Neural progenitor cell (in vitro differentiated cells): Measurements from ENCODE around the gene ANKRD11. TPM values are rescaled to one million over a fixed set of nuclear protein-coding genes. Genes with fewer than 3 reads are reported as not detected.

ENCODE experiments used
- DNase-seq: peaks from one replicate; pipeline ENCODE4 v3.0.0-alpha.2; 2016; ENCODE audit warnings: low spot score
- H2AFZ ChIP-seq: fragments of 200-600 bp; sonication (generic); replicated peaks from 2 replicates; pipeline ENCODE4 v1.6.1; 2016; ENCODE audit warnings: antibody characterized with exemption
- H3F3A ChIP-seq: fragments of 200-600 bp; sonication (generic); 2 replicates; pipeline ENCODE4 v1.6.1; 2016; ENCODE audit warnings: antibody characterized with exemption, low read depth
- H3K27ac ChIP-seq: fragments of 200-600 bp; sonication (generic); 2 replicates; pipeline ENCODE4 v1.5.1; 2016; ENCODE audit warnings: mild to moderate bottlenecking
- H3K27me3 ChIP-seq: fragments of 200-600 bp; sonication (generic); 2 replicates; pipeline ENCODE4 v1.6.1; 2016; ENCODE audit warnings: mild to moderate bottlenecking, moderate library complexity
- H3K36me3 ChIP-seq: fragments of 200-600 bp; sonication (generic); 2 replicates; pipeline ENCODE4 v1.5.1; 2016
- H3K4me1 ChIP-seq: fragments of 200-600 bp; sonication (generic); 2 replicates; pipeline ENCODE4 v1.6.1; 2016; ENCODE audit warnings: mixed run types
- H3K4me2 ChIP-seq: fragments of 200-600 bp; sonication (generic); 2 replicates; pipeline ENCODE4 v1.6.1; 2016
- H3K4me3 ChIP-seq: fragments of 200-600 bp; sonication (generic); 2 replicates; pipeline ENCODE4 v1.5.1; 2016
- H3K79me2 ChIP-seq: fragments of 200-600 bp; sonication (generic); 2 replicates; pipeline ENCODE4 v1.6.1; 2016; ENCODE audit warnings: low read depth
- H3K9ac ChIP-seq: fragments of 200-600 bp; sonication (generic); 2 replicates; pipeline ENCODE4 v1.6.1; 2016
- H3K9me3 ChIP-seq: fragments of 200-600 bp; sonication (generic); 2 replicates; pipeline ENCODE4 v1.5.1; 2016; ENCODE audit warnings: low read depth
- H4K20me1 ChIP-seq: fragments of 200-600 bp; sonication (generic); 2 replicates; pipeline ENCODE4 v1.6.1; 2016; ENCODE audit warnings: low read depth
- H3K27ac Mint-ChIP-seq: 3 replicates; pipeline ENCODE4 v1.8.0; 2021; ENCODE audit warnings: mixed read lengths
- H3K27me3 Mint-ChIP-seq: 2 replicates; pipeline ENCODE4 v1.8.0; 2022; ENCODE audit warnings: low read depth, mild to moderate bottlenecking, inconsistent platforms, moderate library complexity, mixed read lengths; ENCODE audit not compliant: insufficient read depth
- H3K36me3 Mint-ChIP-seq: 3 replicates; pipeline ENCODE4 v1.8.0; 2021; ENCODE audit warnings: mixed read lengths
- H3K4me1 Mint-ChIP-seq: 3 replicates; pipeline ENCODE4 v1.8.0; 2021; ENCODE audit warnings: mixed read lengths
- H3K4me3 Mint-ChIP-seq: 3 replicates; pipeline ENCODE4 v1.8.0; 2021; ENCODE audit warnings: mild to moderate bottlenecking, moderate library complexity, mixed read lengths
- H3K9me3 Mint-ChIP-seq: 3 replicates; pipeline ENCODE4 v1.8.0; 2020; ENCODE audit warnings: mixed read lengths
- CTCF ChIP-seq: fragments of 200-600 bp; sonication (generic); IDR thresholded peaks from 2 replicates; pipeline ENCODE4 v1.5.1; 2017; ENCODE audit warnings: antibody characterized with exemption, mild to moderate bottlenecking
- EZH2 ChIP-seq: fragments of 200-600 bp; sonication (generic); IDR thresholded peaks from 2 replicates; pipeline ENCODE4 v1.6.1; 2017; ENCODE audit warnings: antibody characterized with exemption, mild to moderate bottlenecking, moderate library complexity
- EZH2phosphoT487 ChIP-seq: fragments of 200-600 bp; sonication (generic); IDR thresholded peaks from 2 replicates; pipeline ENCODE4 v1.6.1; 2017; ENCODE audit warnings: antibody characterized with exemption
- total RNA-seq: library from RNA; depleted of rRNA; stranded (reverse); fragments of >200 nt; gene quantifications from 2 replicates; pipeline ENCODE4 v1.2.3, GENCODE V29; 2015; ENCODE audit warnings: low replicate concordance

The ANKRD11 gene
- total RNA-seq, 1 donor from 2014 or later = 47.3 TPM

- Mint-ChIP-seq H3K4me3 (no peak overlapping the region), H3K27ac (no peak overlapping the region), H3K4me1 (peaks cover 2% of the 10 kb centered on the region), H3K9me3 (no peaks in the 10 kb centered on the region), H3K27me3 (peaks cover 9% of the 10 kb centered on the region), H3K36me3 (peaks cover 13% of the 10 kb centered on the region)
- Histone ChIP-seq H3K79me2 (no peaks in the 10 kb centered on the region), H3K4me2 (no peak overlapping the region), H3K4me3 (no peak overlapping the region), H3K36me3 (no peaks in the 10 kb centered on the region), H3K27me3 (no peaks in the 10 kb centered on the region), H3K9me3 (no peaks in the 10 kb centered on the region), H3K9ac (no peak overlapping the region), H4K20me1 (peaks cover 18% of the 10 kb centered on the region), H3F3A (no peaks in the 10 kb centered on the region), H3K4me1 (no peaks in the 10 kb centered on the region), H3K27ac (no peak overlapping the region), H2AFZ (no peak overlapping the region)
- TF ChIP-seq EZH2phosphoT487 (no peak), CTCF (no peak), EZH2 (no peak)
- DNase-seq = no peak
Observed at GRCh38 chr16:89277641-89278341, 212.6 kb downstream of the ANKRD11 start.

GRCh38 chr16:89277049-89277448 lies 213.3 kb downstream of the ANKRD11 start:
- H3K4me3 Mint-ChIP-seq = no peak overlapping the region
- no peak for DNase-seq
- no peak overlapping the region for H3K27ac Mint-ChIP-seq
- Histone ChIP-seq H3K4me1 (no peaks in the 10 kb centered on the region), H3F3A (no peaks in the 10 kb centered on the region), H3K36me3 (no peaks in the 10 kb centered on the region), H3K9me3 (no peaks in the 10 kb centered on the region), H4K20me1 (peaks cover 21% of the 10 kb centered on the region), H3K4me2 (no peak overlapping the region), H3K27ac (no peak overlapping the region), H3K9ac (no peak overlapping the region), H3K27me3 (no peaks in the 10 kb centered on the region), H2AFZ (no peak overlapping the region), H3K79me2 (peaks cover under 1% of the 10 kb centered on the region), H3K4me3 (no peak overlapping the region)
- no peaks in the 10 kb centered on the region for H3K9me3 Mint-ChIP-seq
- H3K4me1 Mint-ChIP-seq = peaks cover 2% of the 10 kb centered on the region
- H3K27me3 Mint-ChIP-seq = peaks cover 9% of the 10 kb centered on the region
- H3K36me3 Mint-ChIP-seq = peaks cover 17% of the 10 kb centered on the region
- TF ChIP-seq EZH2 (no peak), EZH2phosphoT487 (no peak), CTCF (no peak)

- Histone ChIP-seq H3K9me3 (no peaks in the 10 kb centered on the region), H4K20me1 (peaks cover 28% of the 10 kb centered on the region), H3K27me3 (no peaks in the 10 kb centered on the region), H3K79me2 (peaks cover 7% of the 10 kb centered on the region), H3K4me3 (no peak overlapping the region), H3K4me1 (no peaks in the 10 kb centered on the region), H3K4me2 (no peak overlapping the region), H3K27ac (no peak overlapping the region), H3F3A (no peaks in the 10 kb centered on the region), H3K9ac (no peak overlapping the region), H2AFZ (no peak overlapping the region), H3K36me3 (no peaks in the 10 kb centered on the region)
- H3K4me1 Mint-ChIP-seq = peaks cover 2% of the 10 kb centered on the region
- H3K36me3 Mint-ChIP-seq = peaks cover 25% of the 10 kb centered on the region
- H3K9me3 Mint-ChIP-seq = no peaks in the 10 kb centered on the region
- TF ChIP-seq CTCF (no peak), EZH2 (no peak), EZH2phosphoT487 (no peak)
- H3K4me3 Mint-ChIP-seq = no peak overlapping the region
- H3K27me3 Mint-ChIP-seq = peaks cover 9% of the 10 kb centered on the region
- no peak overlapping the region for H3K27ac Mint-ChIP-seq
- no peak for DNase-seq
Observed at GRCh38 chr16:89275837-89276720, 214.3 kb downstream of the ANKRD11 start.
